Neuron (in vitro differentiated cells): ENCODE measurements around the gene ATP5F1E.
A peak's percentile ranks its signal among the peaks of the same experiment; 100 is the strongest.
"Not testable (repeated sequence)": the region's sequence is repeated elsewhere in the genome, so short reads cannot be mapped to it uniquely, and the experiment has no call there.

Experiments
- H2AFZ ChIP-seq: one replicate; pipeline ENCODE4 v1.6.1; 2013; ENCODE audit warnings: low read depth, mild to moderate bottlenecking, inconsistent platforms, low read length, moderate library complexity
- H3K27me3 ChIP-seq: one replicate; pipeline ENCODE4 v1.6.1; 2013; ENCODE audit warnings: low read length; ENCODE audit not compliant: insufficient read depth
- H3K36me3 ChIP-seq: one replicate; pipeline ENCODE4 v1.6.1; 2013; ENCODE audit warnings: low read length; ENCODE audit not compliant: insufficient read depth
- H3K4me1 ChIP-seq: one replicate; pipeline ENCODE4 v1.6.1; 2013; ENCODE audit warnings: low read length; ENCODE audit not compliant: insufficient read depth
- H3K4me3 ChIP-seq: 2 replicates; pipeline ENCODE4 v1.5.1; 2013; ENCODE audit warnings: mild to moderate bottlenecking, low read length, moderate library complexity
- H3K9me3 ChIP-seq: one replicate; pipeline ENCODE4 v1.6.1; 2013; ENCODE audit warnings: low read length

ATP5F1E gene

DNA sequence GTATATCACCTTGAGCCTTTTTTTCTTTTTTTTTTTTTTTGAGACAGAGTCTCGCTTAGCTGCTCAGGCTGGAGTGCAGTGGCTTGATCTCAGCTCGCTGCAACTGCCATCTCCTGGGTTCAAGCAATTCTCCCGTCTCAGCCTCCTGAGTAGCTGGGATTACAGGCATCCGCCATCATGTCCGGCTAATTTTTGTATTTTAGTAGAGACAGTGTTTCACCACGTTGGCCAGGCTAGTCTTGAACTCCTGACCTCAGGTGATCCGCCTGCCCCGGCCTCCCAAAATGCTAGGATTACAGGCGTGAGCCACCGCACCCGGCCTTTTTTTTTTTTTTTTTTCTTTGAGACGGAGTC is 49.0 kb downstream of the ATP5F1E start:
- H3K27me3 ChIP-seq, H3K4me3 ChIP-seq, H3K4me1 ChIP-seq, H3K9me3 ChIP-seq, H2AFZ ChIP-seq: not testable (repeated sequence)
- peaks cover 25% of the 10 kb centered on the region for H3K36me3 ChIP-seq

DNA sequence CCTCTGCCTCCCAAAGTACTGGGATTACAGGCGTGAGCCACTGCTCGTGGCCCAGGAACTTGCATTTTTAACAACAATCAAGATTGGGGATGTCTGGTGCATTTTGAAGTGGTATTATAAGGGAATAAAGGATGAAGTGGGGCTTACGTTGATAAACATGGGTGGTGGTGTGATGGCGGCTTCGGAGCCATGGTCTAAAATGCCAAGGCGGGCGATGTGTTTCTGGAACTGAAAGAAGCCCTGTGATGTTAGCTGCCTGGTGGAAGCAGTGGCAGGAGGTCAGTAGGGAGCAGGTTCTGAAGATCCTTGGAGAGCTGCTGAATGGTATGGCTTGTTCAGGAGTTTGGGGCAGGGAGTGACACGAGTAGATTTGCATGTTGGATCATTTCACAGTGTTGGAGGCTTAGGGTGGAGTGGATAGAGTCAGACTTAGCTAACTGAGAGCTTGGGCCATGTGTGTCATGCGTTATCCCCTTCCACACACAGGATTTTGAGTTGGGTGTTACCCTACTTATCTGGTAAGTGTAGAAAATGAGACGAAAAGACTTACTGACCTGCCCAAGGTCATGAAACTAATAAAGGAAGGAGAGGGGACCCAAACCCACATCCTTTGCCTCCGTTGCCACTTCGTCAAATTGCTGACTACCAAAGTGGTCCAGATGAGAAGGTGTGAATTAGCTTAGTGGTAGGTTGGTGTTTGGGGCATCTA is 49.6 kb downstream of the ATP5F1E start:
- Histone ChIP-seq H3K9me3 (peaks cover 2% of the 10 kb centered on the region), H3K36me3 (peaks cover 19% of the 10 kb centered on the region), H2AFZ (no peak overlapping the region), H3K4me1 (no peaks in the 10 kb centered on the region), H3K4me3 (peak overlapping the region; percentile 72), H3K27me3 (no peaks in the 10 kb centered on the region)

DNA sequence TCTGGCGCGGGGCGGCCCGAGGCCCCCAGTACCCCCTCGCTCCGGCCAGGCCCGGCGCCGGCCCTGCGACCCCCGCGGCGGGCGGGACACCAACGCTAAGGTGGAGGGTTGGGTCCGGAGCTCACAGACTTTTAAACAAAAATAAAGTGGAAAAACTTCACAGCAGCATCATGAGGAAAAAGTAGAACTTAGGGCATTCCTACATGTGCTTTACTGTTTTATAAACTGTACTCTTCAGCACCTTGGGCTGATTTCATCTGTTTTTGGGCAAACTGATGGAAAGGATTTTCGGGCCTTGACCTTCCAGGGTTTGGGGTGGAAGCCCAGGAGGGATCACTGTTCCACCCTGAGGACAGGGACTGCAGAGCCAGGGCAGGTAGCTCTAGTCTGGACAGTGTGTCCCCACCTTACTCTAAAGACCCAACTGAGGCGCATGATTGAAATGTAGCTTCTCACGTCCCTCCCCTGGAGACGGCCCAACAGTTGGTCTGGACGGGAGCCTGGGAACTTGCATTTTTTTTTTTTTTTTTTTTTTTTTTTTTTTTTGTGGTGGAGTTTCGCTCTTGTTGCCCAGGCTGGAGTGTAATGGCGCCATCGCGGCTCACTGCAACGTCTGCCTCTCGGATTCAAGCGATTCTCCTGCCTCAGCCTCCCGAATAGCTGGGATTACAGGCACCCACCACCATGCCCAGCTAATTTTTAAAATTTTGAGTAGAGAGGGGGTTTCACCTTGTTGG is 50.3 kb downstream of the ATP5F1E start:
- Histone ChIP-seq H2AFZ (peak overlapping the region; percentile 62), H3K27me3 (no peaks in the 10 kb centered on the region), H3K36me3 (peaks cover 12% of the 10 kb centered on the region), H3K4me1 (no peaks in the 10 kb centered on the region), H3K4me3 (peak overlapping the region; percentile 72), H3K9me3 (peaks cover 2% of the 10 kb centered on the region)

DNA sequence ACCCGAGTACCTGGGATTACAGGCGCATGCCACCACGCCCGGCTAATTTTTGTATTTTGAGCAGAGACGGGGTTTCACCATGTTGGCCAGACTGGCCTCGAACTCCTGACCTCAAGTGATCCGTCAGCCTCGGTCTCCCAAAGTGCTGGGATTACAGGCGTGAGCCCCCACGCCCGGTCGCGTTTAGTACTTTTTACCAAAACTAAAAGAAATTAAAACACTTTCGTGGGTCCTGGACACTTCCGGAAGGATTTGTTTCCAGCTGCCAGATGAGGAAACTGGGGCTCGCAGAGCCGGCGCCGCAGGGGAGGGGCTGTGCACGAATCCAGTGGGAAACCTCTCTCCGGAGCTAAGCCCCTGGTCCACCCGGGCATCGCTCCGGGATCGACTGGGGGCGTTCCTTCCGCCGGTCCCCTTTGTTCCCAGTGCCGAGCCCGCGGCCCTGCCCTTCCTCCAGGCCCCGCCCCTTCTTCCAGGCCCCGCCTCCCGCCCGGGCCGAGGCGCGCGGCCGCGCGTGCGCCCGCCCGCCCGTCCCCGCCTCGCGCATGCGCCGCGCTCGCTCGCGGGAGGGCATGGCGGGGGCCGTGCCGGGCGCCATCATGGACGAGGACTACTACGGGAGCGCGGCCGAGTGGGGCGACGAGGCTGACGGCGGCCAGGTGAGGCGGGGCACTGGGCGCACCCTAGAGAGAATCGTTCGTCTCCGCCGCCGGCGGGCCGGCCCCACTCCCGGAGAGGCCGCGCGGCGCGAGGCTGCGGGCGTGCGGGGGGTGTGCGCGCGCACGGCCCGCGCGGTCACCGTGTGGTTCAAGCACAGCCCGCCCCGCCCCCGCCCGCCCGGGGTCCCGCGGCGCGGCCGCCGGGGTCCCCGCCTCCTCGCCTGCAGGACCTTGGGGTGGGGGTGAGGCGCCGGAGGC is 51.2 kb downstream of the ATP5F1E start, which contains the start of gene NELFCD:
Gene NELFCD (plus strand): TSS at position 546 of the 917 bp plus-strand sequence. CDS start 54 bp downstream, at position 600.
- Histone ChIP-seq H3K9me3 (peaks cover 2% of the 10 kb centered on the region), H3K36me3 (peaks cover 5% of the 10 kb centered on the region), H3K4me1 (no peaks in the 10 kb centered on the region), H2AFZ (peak within 1 kb of the TSS; percentile 62), H3K27me3 (no peaks in the 10 kb centered on the region), H3K4me3 (peak within 1 kb of the TSS; percentile 72)

DNA sequence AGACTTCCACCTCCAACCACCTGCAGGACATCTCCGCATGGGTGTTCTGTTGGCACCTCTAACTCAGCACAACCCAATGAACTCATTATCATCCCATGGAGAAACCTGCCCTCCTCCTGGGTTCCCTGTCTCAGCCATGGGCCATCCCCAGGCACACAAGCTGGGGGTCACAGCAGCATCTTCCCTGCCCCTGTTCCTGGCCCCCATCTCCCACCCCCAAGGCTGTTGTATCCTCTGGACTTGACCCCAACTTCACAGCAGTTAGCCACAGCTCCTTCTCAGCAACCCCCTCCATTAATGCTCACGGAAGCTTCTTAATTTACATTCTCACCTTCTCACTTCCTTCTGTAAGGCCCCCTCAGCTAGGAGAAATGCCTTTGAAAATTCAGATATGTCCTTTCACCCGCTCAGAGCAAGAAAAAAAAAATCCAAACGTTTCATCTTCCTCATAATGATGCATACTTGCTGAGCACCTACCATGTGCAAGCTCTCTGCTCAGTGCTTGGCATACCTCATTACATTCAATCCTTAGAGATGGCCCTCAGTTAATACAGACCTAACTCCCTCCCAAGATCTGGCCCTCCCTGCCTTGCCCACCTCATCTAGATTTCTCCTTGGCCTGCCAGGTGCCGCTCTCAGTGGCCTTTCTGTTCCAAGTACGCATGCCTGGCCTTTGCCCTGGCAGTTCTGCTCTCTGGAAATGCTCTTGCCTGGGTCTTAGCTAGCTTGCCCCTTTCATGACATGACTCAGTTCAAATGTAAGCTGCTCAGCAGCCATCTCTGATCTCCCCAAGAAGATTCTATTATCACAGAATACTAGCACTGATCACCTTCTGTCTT is 53.6 kb downstream of the ATP5F1E start:
- no peaks in the 10 kb centered on the region for H3K36me3 ChIP-seq
- no peak overlapping the region for H3K4me3 ChIP-seq
- H3K9me3 ChIP-seq, result peaks cover 2% of the 10 kb centered on the region
- H3K4me1 ChIP-seq, result no peaks in the 10 kb centered on the region
- no peaks in the 10 kb centered on the region for H3K27me3 ChIP-seq
- H2AFZ ChIP-seq, result no peak overlapping the region

DNA sequence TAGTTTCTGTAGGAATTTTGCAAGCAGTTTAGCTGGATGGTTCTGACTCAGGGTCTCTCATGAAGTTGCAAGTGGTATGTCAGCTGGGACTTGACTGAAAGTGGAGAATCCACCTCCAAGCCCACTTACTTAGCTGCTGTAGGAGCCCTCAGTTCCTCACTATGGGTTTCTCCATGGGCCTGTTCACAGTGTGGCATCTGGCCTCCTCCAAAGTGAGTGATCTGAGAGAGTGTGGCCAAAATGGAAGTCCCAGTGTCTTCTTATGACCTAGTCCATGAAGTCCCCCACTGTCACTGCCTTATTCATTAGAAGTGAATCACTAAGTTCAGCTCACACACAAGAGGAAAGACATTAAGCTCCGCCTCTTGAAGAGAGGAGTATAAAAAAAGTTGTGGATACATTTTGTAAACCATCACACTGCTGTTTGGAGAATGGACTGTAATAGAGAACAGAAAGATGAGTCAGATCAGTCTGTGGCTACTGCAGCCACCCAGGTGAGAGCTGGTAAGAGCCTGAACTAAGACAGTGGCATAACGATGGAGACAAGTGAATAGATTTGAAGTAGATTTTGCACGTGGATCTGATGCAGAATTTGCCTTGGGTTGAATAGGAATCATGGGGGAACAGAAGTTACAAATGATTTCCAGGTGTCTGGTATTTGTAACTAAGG is 55.9 kb downstream of the ATP5F1E start:
- peaks cover 2% of the 10 kb centered on the region for H3K9me3 ChIP-seq
- no peaks in the 10 kb centered on the region for H3K4me1 ChIP-seq
- no peak overlapping the region for H2AFZ ChIP-seq
- H3K36me3 ChIP-seq, result no peaks in the 10 kb centered on the region
- no peaks in the 10 kb centered on the region for H3K27me3 ChIP-seq
- no peak overlapping the region for H3K4me3 ChIP-seq
